Globus pallidus (tissue), 1 donor: ENCODE data around the gene ZPR1.
"Not testable (repeated sequence)": the region's sequence is repeated elsewhere in the genome, so short reads cannot be mapped to it uniquely, and the experiment has no call there.

Experiments used
- DNase-seq: peaks from one replicate; pipeline ENCODE4 v3.0.0-alpha.2; 2015; ENCODE audit warnings: low spot score

The ZPR1 gene

GRCh38 chr11:116787786-116788486, at the start of gene ZPR1:
TSS of gene ZPR1 (minus strand) at chr11:116788023. CDS start at chr11:116787990, 33 bp downstream.
- peak; percentile 75 for DNase-seq

GRCh38 chr11:116836632-116836991, 48.8 kb upstream of the ZPR1 start:
- DNase-seq = no peak

GRCh38 chr11:116835791-116836631, 48.2 kb upstream of the ZPR1 start:
- DNase-seq = peak; percentile 79

- DNase-seq = no peak
Observed at GRCh38 chr11:116835042-116835772, 47.4 kb upstream of the ZPR1 start.

- not testable (repeated sequence) for DNase-seq
Observed at GRCh38 chr11:116834535-116835041, 46.8 kb upstream of the ZPR1 start.

- DNase-seq = no peak
Observed at GRCh38 chr11:116833816-116834534, 46.2 kb upstream of the ZPR1 start.

- no peak for DNase-seq
Observed at GRCh38 chr11:116833491-116833815, 45.6 kb upstream of the ZPR1 start.

- DNase-seq = no peak
Observed at GRCh38 chr11:116832350-116833290, 44.8 kb upstream of the ZPR1 start.

- DNase-seq = no peak
Observed at GRCh38 chr11:116831790-116832349, 44.0 kb upstream of the ZPR1 start.

GRCh38 chr11:116830184-116830912, 42.5 kb upstream of the ZPR1 start:
- DNase-seq = no peak

GRCh38 chr11:116829525-116830183, 41.8 kb upstream of the ZPR1 start, which contains the start of gene APOC3:
TSS of gene APOC3 (plus strand) at chr11:116829907. CDS start at chr11:116830583, 676 bp downstream.
- DNase-seq = no peak

GRCh38 chr11:116828632-116829524, 41.1 kb upstream of the ZPR1 start:
- DNase-seq = no peak

- DNase-seq = no peak
Observed at GRCh38 chr11:116827461-116827860, 39.6 kb upstream of the ZPR1 start.

GRCh38 chr11:116826751-116827431, 39.1 kb upstream of the ZPR1 start:
- DNase-seq = no peak

- DNase-seq = no peak
Observed at GRCh38 chr11:116825854-116826750, 38.3 kb upstream of the ZPR1 start.

GRCh38 chr11:116825434-116825833, 37.6 kb upstream of the ZPR1 start:
- no peak for DNase-seq
